ENCODE measurements around the gene CSTF3. TPM values are rescaled to one million over a fixed set of nuclear protein-coding genes. Genes with fewer than 3 reads are reported as not detected.
"Not testable (repeated sequence)": the region's sequence is repeated elsewhere in the genome, so short reads cannot be mapped to it uniquely, and the experiment has no call there.

The CSTF3 gene
- total RNA-seq, 6 experiments from 2014 or later = 28.9 to 39.5 (median 35.6) TPM

- Mint-ChIP-seq H3K4me3 (no peak overlapping the region), H3K27ac (no peak overlapping the region), H3K4me1 (ENCODE audit: low read depth) (peaks cover 39% of the 10 kb centered on the region), H3K36me3 (ENCODE audit: low read depth) (peaks cover 21% of the 10 kb centered on the region), H3K27me3 (ENCODE audit: insufficient read depth) (peaks cover 2% of the 10 kb centered on the region; the same call in 1 of the 2 replicates), H3K9me3 (no peaks in the 10 kb centered on the region)
- no peak for DNase-seq
- no peak for TF ChIP-seq CTCF (IDR thresholded peaks at IDR 0.05)
Measured at GRCh38 chr11:33052231-33052630, 109.0 kb downstream of the CSTF3 start.

DNA sequence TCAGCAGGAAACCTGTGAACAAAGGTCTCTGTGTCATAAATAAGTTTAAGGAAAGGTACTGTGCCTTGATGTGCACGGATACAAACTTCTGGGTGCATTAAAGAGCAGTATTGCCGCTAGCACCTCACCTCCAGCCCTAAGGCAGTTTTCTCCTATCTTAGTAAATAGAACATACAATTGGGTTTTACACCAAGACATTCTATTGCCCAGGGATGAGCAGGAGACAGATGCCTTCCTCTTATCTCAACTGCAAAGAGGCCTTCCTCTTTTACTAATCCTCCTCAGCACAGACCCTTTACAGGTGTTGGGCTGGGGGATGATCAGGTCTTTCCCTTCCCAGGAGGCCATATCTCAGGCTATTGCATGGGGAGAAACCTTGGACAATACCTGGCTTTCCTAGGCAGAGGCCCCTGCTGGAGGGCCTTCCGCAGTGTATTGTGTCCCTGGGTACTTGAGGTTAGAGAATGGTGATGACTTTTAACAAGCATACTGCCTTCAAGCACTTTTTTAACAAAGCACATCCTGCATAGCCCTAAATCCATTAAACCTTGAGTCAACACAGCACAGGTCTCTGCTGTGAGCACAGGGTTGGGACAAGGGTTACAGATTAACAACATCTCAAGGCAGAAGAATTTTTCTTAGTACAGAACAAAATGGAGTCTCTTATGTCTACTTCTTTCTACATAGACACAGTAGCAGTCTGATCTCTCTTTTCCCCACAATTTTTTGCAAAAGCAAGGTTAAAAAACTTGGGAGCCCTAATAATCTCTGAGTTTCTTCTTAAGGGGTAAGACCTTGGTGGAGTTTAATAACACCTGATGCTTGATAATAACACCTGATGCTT lies 111.5 kb downstream of the CSTF3 start:
- H3K27me3 Mint-ChIP-seq (ENCODE audit: insufficient read depth); H3K9me3 Mint-ChIP-seq; DNase-seq; H3K27ac Mint-ChIP-seq; H3K4me3 Mint-ChIP-seq: not testable (repeated sequence)
- H3K4me1 Mint-ChIP-seq (ENCODE audit: low read depth) = peaks cover 49% of the 10 kb centered on the region
- peaks cover 45% of the 10 kb centered on the region for H3K36me3 Mint-ChIP-seq (ENCODE audit: low read depth)

DNA sequence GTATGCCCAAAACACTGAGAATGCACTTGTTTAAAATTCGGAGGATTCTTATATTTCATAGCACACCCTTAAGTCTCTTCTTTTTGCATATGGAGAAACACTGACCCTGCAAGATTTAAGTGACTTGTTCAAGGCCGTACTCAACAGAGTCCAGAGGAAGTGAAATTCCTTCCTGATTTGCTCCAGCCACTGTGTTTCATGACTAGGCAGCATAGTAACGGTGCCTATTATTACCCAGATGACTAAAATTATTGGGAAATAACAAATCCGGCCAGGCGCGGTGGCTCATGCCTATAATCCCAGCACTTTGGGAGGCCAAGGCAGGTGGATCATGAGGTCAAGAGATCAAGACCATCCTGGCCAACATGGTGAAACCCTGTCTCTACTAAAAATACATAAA lies 112.6 kb downstream of the CSTF3 start:
- peaks cover 51% of the 10 kb centered on the region for H3K4me1 Mint-ChIP-seq (ENCODE audit: low read depth)
- H3K27me3 Mint-ChIP-seq (ENCODE audit: insufficient read depth); H3K9me3 Mint-ChIP-seq; H3K27ac Mint-ChIP-seq; H3K4me3 Mint-ChIP-seq; DNase-seq: not testable (repeated sequence)
- peaks cover 47% of the 10 kb centered on the region for H3K36me3 Mint-ChIP-seq (ENCODE audit: low read depth)

DNA sequence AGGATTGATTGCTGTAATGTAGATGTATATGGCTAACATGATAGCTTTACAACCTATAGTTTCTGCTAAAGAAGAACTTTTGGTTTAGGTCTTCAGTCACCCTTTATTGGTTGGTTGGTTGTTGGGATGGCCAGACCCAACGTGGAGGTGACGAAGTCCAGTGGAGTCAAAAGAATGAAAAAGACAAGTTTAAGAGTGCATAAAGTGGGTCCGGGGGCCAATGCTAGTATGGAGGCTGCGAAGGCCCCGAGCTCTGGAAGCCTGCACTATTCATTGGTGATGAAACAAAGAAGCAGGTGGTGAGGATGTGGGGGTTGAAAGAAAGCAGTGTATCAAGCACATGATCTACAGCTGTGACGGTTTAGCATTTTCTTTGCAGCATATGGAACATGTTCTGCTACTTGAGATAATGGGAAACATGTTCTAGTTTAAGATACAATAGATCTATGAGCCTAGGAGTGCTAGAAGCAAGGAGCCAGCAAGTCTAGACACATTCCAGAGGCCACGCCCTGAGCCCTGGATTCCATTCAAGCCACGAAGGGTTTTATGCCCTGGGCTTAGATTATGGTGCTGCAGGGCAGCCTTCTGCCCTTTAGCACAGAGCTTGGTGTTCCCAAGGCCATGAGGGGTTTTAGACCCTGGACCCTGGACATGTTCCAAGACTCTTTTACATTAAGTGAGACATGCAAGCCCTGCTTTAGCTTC lies 115.6 kb downstream of the CSTF3 start:
- no peak for TF ChIP-seq CTCF (IDR thresholded peaks at IDR 0.05)
- peak overlapping the region; percentile 71 for H3K27ac Mint-ChIP-seq
- no peaks in the 10 kb centered on the region for H3K27me3 Mint-ChIP-seq (ENCODE audit: insufficient read depth)
- peak; percentile 50 for DNase-seq
- peaks cover 41% of the 10 kb centered on the region for H3K36me3 Mint-ChIP-seq (ENCODE audit: low read depth)
- H3K4me1 Mint-ChIP-seq (ENCODE audit: low read depth) = peaks cover 81% of the 10 kb centered on the region
- peak overlapping the region; percentile 35 for H3K4me3 Mint-ChIP-seq
- peaks cover 5% of the 10 kb centered on the region for H3K9me3 Mint-ChIP-seq

- DNase-seq = peak; percentile 91
- peaks cover 87% of the 10 kb centered on the region for H3K4me1 Mint-ChIP-seq (ENCODE audit: low read depth)
- H3K27me3 Mint-ChIP-seq (ENCODE audit: insufficient read depth) = no peaks in the 10 kb centered on the region
- H3K9me3 Mint-ChIP-seq = peaks cover 5% of the 10 kb centered on the region
- H3K4me3 Mint-ChIP-seq = peak overlapping the region; percentile 66
- peak overlapping the region; percentile 77 for H3K27ac Mint-ChIP-seq
- peaks cover 41% of the 10 kb centered on the region for H3K36me3 Mint-ChIP-seq (ENCODE audit: low read depth)
- TF ChIP-seq CTCF (IDR thresholded peaks at IDR 0.05) = no peak
Measured at GRCh38 chr11:33044285-33044756, 117.0 kb downstream of the CSTF3 start.

- no peaks in the 10 kb centered on the region for H3K27me3 Mint-ChIP-seq (ENCODE audit: insufficient read depth)
Measured at GRCh38 chr11:33043221-33043830, 118.0 kb downstream of the CSTF3 start.

More at GRCh38 chr11:33043221-33043830, 118.0 kb downstream of the CSTF3 start:
- TF ChIP-seq CTCF (IDR thresholded peaks at IDR 0.05) = no peak
- peak overlapping the region; percentile 66 for H3K4me3 Mint-ChIP-seq
- peaks cover 37% of the 10 kb centered on the region for H3K36me3 Mint-ChIP-seq (ENCODE audit: low read depth)
- DNase-seq = peak; percentile 84
- peak overlapping the region; percentile 77 for H3K27ac Mint-ChIP-seq
- H3K9me3 Mint-ChIP-seq = peaks cover 5% of the 10 kb centered on the region
- peaks cover 82% of the 10 kb centered on the region for H3K4me1 Mint-ChIP-seq (ENCODE audit: low read depth)

Measured in HFFc6 (cell line).